ENCODE results near the gene SMIM20.
"Not testable (repeated sequence)": the region's sequence is repeated elsewhere in the genome, so short reads cannot be mapped to it uniquely, and the experiment has no call there.

GRCh38 chr4:25866401-25866800 lies 47.6 kb upstream of the SMIM20 start:
- not testable (repeated sequence) for TF ChIP-seq CTCF (IDR thresholded peaks at IDR 0.05; ENCODE audit: low read length); EZH2 (optimal IDR thresholded peaks at IDR 0.05; ENCODE audit: low read depth, low read length)

Measured in MM.1S (cell line).